Liver (tissue), 9 donors: ENCODE data around the gene SNAPC3. TPM values are rescaled to one million over a fixed set of nuclear protein-coding genes. Genes with fewer than 3 reads are reported as not detected.

ENCODE experiments used
- DNase-seq: peaks from one replicate; pipeline ENCODE4 v3.0.0-alpha.2; 2017; ENCODE audit warnings: low spot score
- H3K27ac ChIP-seq, 2 donors: one replicate each; pipeline ENCODE4 v1.7.0; 2013; ENCODE audit warnings: inconsistent platforms in 2 of 2, low read length in 2 of 2, control low read depth in 1 of 2, low read depth in 1 of 2, mild to moderate bottlenecking in 1 of 2
- H3K27me3 ChIP-seq, 4 donors: one replicate each; pipeline versions ENCODE4 v1.6.1 to v1.7.0; 2013; ENCODE audit warnings: low read length in 3 of 4, inconsistent platforms in 1 of 4, mild to moderate bottlenecking in 1 of 4, moderate library complexity in 1 of 4; ENCODE audit not compliant: control insufficient read depth in 4 of 4, insufficient read depth in 4 of 4
- H3K36me3 ChIP-seq, 4 donors: one replicate each; pipeline versions ENCODE4 v1.6.1 to v1.7.0; 2013; ENCODE audit warnings: low read length in 3 of 4, mild to moderate bottlenecking in 3 of 4, low read depth in 1 of 4, moderate library complexity in 1 of 4; ENCODE audit not compliant: control insufficient read depth in 4 of 4, insufficient read depth in 3 of 4
- H3K4me1 ChIP-seq, 4 donors: one replicate each; pipeline versions ENCODE4 v1.6.1 to v1.7.0; 2013; ENCODE audit warnings: low read length in 3 of 4, mild to moderate bottlenecking in 3 of 4, moderate library complexity in 1 of 4; ENCODE audit not compliant: control insufficient read depth in 4 of 4, insufficient read depth in 4 of 4
- H3K4me3 ChIP-seq, 3 donors: one replicate each; pipeline versions ENCODE4 v1.6.1 to v1.7.0; 2013; ENCODE audit warnings: low read length in 3 of 3, control low read depth in 1 of 3, low read depth in 1 of 3, mild to moderate bottlenecking in 1 of 3
- H3K9ac ChIP-seq, 2 donors: one replicate each; pipeline ENCODE4 v1.7.0; 2013; ENCODE audit warnings: low read length in 2 of 2, mild to moderate bottlenecking in 2 of 2, moderate library complexity in 2 of 2, control low read depth in 1 of 2, low read depth in 1 of 2
- H3K9me3 ChIP-seq, 4 donors: one replicate each; pipeline versions ENCODE4 v1.6.1 to v1.7.0; 2013; ENCODE audit warnings: low read length in 3 of 4; ENCODE audit not compliant: control insufficient read depth in 4 of 4
- ATF3 ChIP-seq: IDR thresholded peaks from 2 replicates; pipeline ENCODE4 v1.6.1; 2016; ENCODE audit warnings: antibody characterized with exemption
- CTCF ChIP-seq: fragments of 150-350 bp; IDR thresholded peaks from 2 replicates; pipeline ENCODE4 v1.5.1; 2017; ENCODE audit warnings: improper control_type of control experiment, low read depth, low read length; ENCODE audit not compliant: missing input control
- EGR1 ChIP-seq, 2 donors: IDR thresholded peaks; 2 replicates each; pipeline ENCODE4 v1.6.1; 2016 to 2018; ENCODE audit warnings: antibody characterized with exemption in 2 of 2, low read depth in 2 of 2
- FOXA1 ChIP-seq: IDR thresholded peaks from 2 replicates; pipeline ENCODE4 v1.6.1; 2016; ENCODE audit warnings: antibody characterized with exemption
- FOXA2 ChIP-seq: IDR thresholded peaks from 2 replicates; pipeline ENCODE4 v1.6.1; 2016; ENCODE audit warnings: antibody characterized with exemption
- GABPA ChIP-seq, 2 donors: IDR thresholded peaks in 1 of 2; conservative IDR thresholded peaks in 1 of 2; 2 replicates each; pipeline ENCODE4 v1.6.1; 2016; ENCODE audit warnings: antibody characterized with exemption in 2 of 2, mild to moderate bottlenecking in 1 of 2, moderate library complexity in 1 of 2
- HNF4A ChIP-seq, 2 donors: conservative IDR thresholded peaks; 2 replicates each; pipeline ENCODE4 v1.6.1; 2016; ENCODE audit warnings: antibody characterized with exemption in 2 of 2, mild to moderate bottlenecking in 2 of 2
- HNF4G ChIP-seq: IDR thresholded peaks from 2 replicates; pipeline ENCODE4 v1.6.1; 2016; ENCODE audit warnings: antibody characterized with exemption
- MAX ChIP-seq: IDR thresholded peaks from 2 replicates; pipeline ENCODE4 v1.6.1; 2016; ENCODE audit warnings: antibody characterized with exemption
- NR2F2 ChIP-seq: IDR thresholded peaks from 2 replicates; pipeline ENCODE4 v1.6.1; 2016; ENCODE audit warnings: antibody characterized with exemption
- RAD21 ChIP-seq, 2 donors: IDR thresholded peaks; 2 replicates each; pipeline ENCODE4 v1.6.1; 2016; ENCODE audit warnings: antibody characterized with exemption in 2 of 2, mild to moderate bottlenecking in 2 of 2
- RXRA ChIP-seq, 2 donors: IDR thresholded peaks; 2 replicates each; pipeline ENCODE4 v1.6.1; 2017 to 2018; ENCODE audit warnings: antibody characterized with exemption in 2 of 2, mild to moderate bottlenecking in 1 of 2
- SP1 ChIP-seq: IDR thresholded peaks from 2 replicates; pipeline ENCODE4 v1.6.1; 2018; ENCODE audit warnings: antibody characterized with exemption, mild to moderate bottlenecking
- TAF1 ChIP-seq: conservative IDR thresholded peaks from 2 replicates; pipeline ENCODE4 v1.6.1; 2016; ENCODE audit warnings: antibody characterized with exemption, mild to moderate bottlenecking
- YY1 ChIP-seq: IDR thresholded peaks from 2 replicates; pipeline ENCODE4 v1.6.1; 2016; ENCODE audit warnings: antibody characterized with exemption, mild to moderate bottlenecking
- ZBTB33 ChIP-seq: IDR thresholded peaks from 2 replicates; pipeline ENCODE4 v1.6.1; 2016; ENCODE audit warnings: antibody characterized with exemption
- WGBS: extraction: QIAGEN DNeasy Blood & Tissue Kit; methylation state at CpG from one replicate; pipeline ENCODE4 v1.1.7; 2013; 5-methylcytosine and 5-hydroxymethylcytosine counted together
- polyA plus RNA-seq, 2 donors: library from polyadenylated mRNA; stranded (reverse) in 1 of 2; unstranded in 1 of 2; fragments of 200-250 nt in 1 of 2; fragments of >200 nt in 1 of 2; fragmentation: Nextera tagmentation in 1 of 2; extraction: Ambion mirVana in 1 of 2; gene quantifications; one replicate each; pipeline versions ENCODE4 v1.2.1 to v1.2.3, GENCODE V29; 2013 to 2015
- total RNA-seq, 2 donors: library from RNA; depleted of rRNA; stranded (reverse); fragments of >200 nt; gene quantifications; one replicate each; pipeline ENCODE4 v1.2.3, GENCODE V29; 2014
- donor health status: healthy.
- donor health status: healthy.
- donor health status: healthy.
- donor health status: healthy.
- donor health status: healthy.

SNAPC3 gene
- total and polyA plus RNA-seq, 4 donors, result 7.4 to 19.6 (median 13.5) TPM

GRCh38 chr9:15381491-15381890 lies 41.2 kb upstream of the SNAPC3 start:
- H3K36me3 ChIP-seq, result no peaks in the 10 kb centered on the region
- no peak for TF ChIP-seq CTCF
- no peak for TF ChIP-seq SP1
- no peak for TF ChIP-seq YY1
- no peak for TF ChIP-seq FOXA2
- TF ChIP-seq ATF3, result no peak
- TF ChIP-seq HNF4G, result no peak
- TF ChIP-seq EGR1 (IDR thresholded peaks at IDR 0.05; ENCODE audit: low read depth in 2 of 2), result no peak
- no peak for TF ChIP-seq RXRA (IDR thresholded peaks at IDR 0.05)
- TF ChIP-seq TAF1, result no peak
- TF ChIP-seq MAX, result no peak
- TF ChIP-seq ZBTB33, result no peak
- TF ChIP-seq NR2F2, result no peak
- TF ChIP-seq HNF4A (conservative IDR thresholded peaks at IDR 0.05), result no peak
- TF ChIP-seq GABPA (IDR thresholded peaks at IDR 0.05 in 1 of 2, conservative IDR thresholded peaks at IDR 0.05 in 1 of 2), result no peak
- TF ChIP-seq RAD21 (IDR thresholded peaks at IDR 0.05), result no peak
- DNase-seq, result no peak
- WGBS, result 89% methylated on average over 1 of the region's 1 CpG
- H3K27ac ChIP-seq, result no peak overlapping the region
- H3K9ac ChIP-seq, result no peak overlapping the region
- no peaks in the 10 kb centered on the region for H3K27me3 ChIP-seq
- no peaks in the 10 kb centered on the region for H3K4me1 ChIP-seq
- H3K4me3 ChIP-seq, result no peak overlapping the region
- no peaks in the 10 kb centered on the region for H3K9me3 ChIP-seq

- Histone ChIP-seq H3K9ac (no peak overlapping the region), H3K27me3 (no peaks in the 10 kb centered on the region), H3K36me3 (no peaks in the 10 kb centered on the region), H3K4me1 (no peaks in the 10 kb centered on the region), H3K9me3 (no peaks in the 10 kb centered on the region), H3K4me3 (no peak overlapping the region), H3K27ac (no peak overlapping the region)
- no peak for DNase-seq
- no peak for TF ChIP-seq FOXA1
- no peak for TF ChIP-seq ZBTB33
- WGBS, result 80% methylated on average over 6 of the region's 6 CpGs
Measured at GRCh38 chr9:15386465-15386864, 36.2 kb upstream of the SNAPC3 start.
